Esophagus muscularis mucosa (tissue), 3 donors: ENCODE results near the gene GLG1.

Source experiments
- CTCF ChIP-seq, 3 experiments: fragments of 200-600 bp in 2 of 3; fragments of 450-650 bp in 1 of 3; sonication (generic) in 2 of 3; IDR thresholded peaks; one replicate each; pipeline ENCODE4 v1.5.1; 2017 to 2019; ENCODE audit warnings: antibody characterized with exemption in 3 of 3, mild to moderate bottlenecking in 2 of 3, moderate library complexity in 1 of 3
- POLR2A ChIP-seq: fragments of 450-650 bp; IDR thresholded peaks from one replicate; pipeline ENCODE4 v1.6.1; 2017; ENCODE audit warnings: antibody characterized with exemption, moderate library complexity, mild to moderate bottlenecking, low read depth

- no peak for TF ChIP-seq CTCF (IDR thresholded peaks at IDR 0.05)
- TF ChIP-seq POLR2A: no peak
Measured at GRCh38 chr16:74565378-74565777, 41.5 kb downstream of the GLG1 start.
